ENCODE measurements around the gene TIAM2. TPM values are rescaled to one million over a fixed set of nuclear protein-coding genes. Genes with fewer than 3 reads are reported as not detected.

TIAM2 gene
- total RNA-seq, 1 donor: 8.9 TPM

GRCh38 chr6:155001482-155001881 lies 6.4 kb downstream of the TIAM2 start:
- DNase-seq (ENCODE audit: low read depth): peak; percentile 45
- no peak overlapping the region for H3K4me3 ChIP-seq (ENCODE audit: low read depth, low read length)
- no peak for TF ChIP-seq CTCF (IDR thresholded peaks at IDR 0.05; ENCODE audit: insufficient read depth, low read length)

- no peak for DNase-seq (ENCODE audit: low read depth)
- no peak for TF ChIP-seq CTCF (IDR thresholded peaks at IDR 0.05; ENCODE audit: insufficient read depth, low read length)
- no peak overlapping the region for H3K4me3 ChIP-seq (ENCODE audit: low read depth, low read length)
Observed at GRCh38 chr6:155001934-155002333, 6.8 kb downstream of the TIAM2 start.

- TF ChIP-seq CTCF (IDR thresholded peaks at IDR 0.05; ENCODE audit: insufficient read depth, low read length): no peak
- no peak for DNase-seq (ENCODE audit: low read depth)
Observed at GRCh38 chr6:155003476-155003875, 8.4 kb downstream of the TIAM2 start.

GRCh38 chr6:155004017-155004416 lies 8.9 kb downstream of the TIAM2 start:
- DNase-seq (ENCODE audit: low read depth): no peak
- no peak overlapping the region for H3K4me3 ChIP-seq (ENCODE audit: low read depth, low read length)
- TF ChIP-seq CTCF (IDR thresholded peaks at IDR 0.05; ENCODE audit: insufficient read depth, low read length): no peak

More at GRCh38 chr6:155003476-155003875, 8.4 kb downstream of the TIAM2 start:
- H3K4me3 ChIP-seq (ENCODE audit: low read depth, low read length): no peak overlapping the region

GRCh38 chr6:155004576-155005372 lies 9.7 kb downstream of the TIAM2 start:
- no peak for DNase-seq (ENCODE audit: low read depth)
- no peak for TF ChIP-seq CTCF (IDR thresholded peaks at IDR 0.05; ENCODE audit: insufficient read depth, low read length)
- H3K4me3 ChIP-seq (ENCODE audit: low read depth, low read length): no peak overlapping the region

- DNase-seq (ENCODE audit: low read depth): no peak
- H3K4me3 ChIP-seq (ENCODE audit: low read depth, low read length): no peak overlapping the region
- no peak for TF ChIP-seq CTCF (IDR thresholded peaks at IDR 0.05; ENCODE audit: insufficient read depth, low read length)
Observed at GRCh38 chr6:155008625-155009024, 13.5 kb downstream of the TIAM2 start.
